Caco-2 (cell line): Measurements from ENCODE around the gene KCNN1. TPM values are rescaled to one million over a fixed set of nuclear protein-coding genes. Genes with fewer than 3 reads are reported as not detected.

Experiments
- BruUV-seq: library from RNA; stranded (reverse); fragments of 400-500 nt; replicated peaks from 2 replicates; lab custom pipeline; 2021; lab: Mats Ljungman, UMichigan
- CTCF ChIA-PET: fragments of 300-600 bp; sonication (Branson Sonifier 250); formaldehyde crosslinking; loops from one replicate; lab custom pipeline; 2022; ENCODE audit warnings: antibody characterized with exemption; lab: Charles Lee
- POLR2A ChIA-PET: fragments of 300-600 bp; sonication (Branson Sonifier 250); formaldehyde crosslinking; loops from one replicate; lab custom pipeline; 2022; ENCODE audit warnings: antibody characterized with exemption; lab: Charles Lee
- DNase-seq, 2 experiments: peaks; one replicate each; pipeline versions ENCODE4 v3.0.0 to v3.0.0-alpha.2; 2020 to 2022
- H3K27me3 ChIP-seq: replicated peaks from 2 replicates; pipeline ENCODE4 v1.6.0; 2011; ENCODE audit warnings: low read length; ENCODE audit not compliant: control insufficient read depth, insufficient read depth
- H3K36me3 ChIP-seq: 2 replicates; pipeline ENCODE4 v1.5.1; 2011; ENCODE audit warnings: low read length; ENCODE audit not compliant: control insufficient read depth, insufficient read depth
- H3K4me1 ChIP-seq: fragments of 250-450 bp; sonication (Bioruptor Pico); 2 replicates; pipeline ENCODE4 v1.5.1; 2020; ENCODE audit warnings: mild to moderate bottlenecking
- H3K4me3 ChIP-seq: 2 replicates; pipeline ENCODE4 v1.5.1; 2011; ENCODE audit warnings: low read depth, mild to moderate bottlenecking, control low read depth, low read length
- H3K9me3 ChIP-seq: fragments of 250-450 bp; sonication (Bioruptor Pico); 2 replicates; pipeline ENCODE4 v1.5.1; 2020; ENCODE audit warnings: mild to moderate bottlenecking, moderate library complexity
- H3K27ac Mint-ChIP-seq: one replicate; pipeline ENCODE4 v1.8.0; 2022; ENCODE audit warnings: mixed read lengths; ENCODE audit not compliant: unreplicated experiment
- H3K27me3 Mint-ChIP-seq: one replicate; pipeline ENCODE4 v1.8.0; 2022; ENCODE audit warnings: mixed read lengths; ENCODE audit not compliant: insufficient read depth, unreplicated experiment
- H3K36me3 Mint-ChIP-seq: one replicate; pipeline ENCODE4 v1.8.0; 2022; ENCODE audit warnings: mild to moderate bottlenecking, mixed read lengths; ENCODE audit not compliant: insufficient read depth, unreplicated experiment
- H3K4me1 Mint-ChIP-seq: one replicate; pipeline ENCODE4 v1.8.0; 2022; ENCODE audit warnings: low read depth, mixed read lengths; ENCODE audit not compliant: unreplicated experiment
- H3K4me3 Mint-ChIP-seq: one replicate; pipeline ENCODE4 v1.8.0; 2022; ENCODE audit warnings: mild to moderate bottlenecking, moderate library complexity, mixed read lengths; ENCODE audit not compliant: unreplicated experiment
- H3K9me3 Mint-ChIP-seq: one replicate; pipeline ENCODE4 v1.8.0; 2022; ENCODE audit warnings: mixed read lengths; ENCODE audit not compliant: unreplicated experiment
- CTCF ChIP-seq, 2 experiments: fragments of 200-600 bp in 1 of 2; IDR thresholded peaks; 1 replicate in 1 of 2; 2 replicates in 1 of 2; pipeline versions ENCODE4 v1.5.1 to v1.8.0; 2011 to 2022; ENCODE audit warnings: antibody characterized with exemption in 1 of 2, control low read depth in 1 of 2, inconsistent platforms in 1 of 2, low read depth in 1 of 2, low read length in 1 of 2, mild to moderate bottlenecking in 1 of 2, moderate library complexity in 1 of 2; ENCODE audit not compliant: insufficient read depth in 1 of 2, severe bottlenecking in 1 of 2, unreplicated experiment in 1 of 2
- intact Hi-C: fragments of 100-400 bp; cut with micrococcal nuclease; formaldehyde crosslinking; loops from one replicate; pipeline ENCODE4 v1.10.0; 2022; ENCODE audit not compliant: unreplicated experiment
- total RNA-seq: library from RNA; stranded (reverse); gene quantifications from 2 replicates; pipeline ENCODE4 v1.2.3, GENCODE V29; 2022

Gene KCNN1
- total RNA-seq, 1 experiment from 2014 or later: not detected

- peaks cover 6% of the 10 kb centered on the region for H3K4me1 Mint-ChIP-seq
- no peak overlapping the region for H3K4me3 ChIP-seq
- no peaks in the 10 kb centered on the region for H3K27me3 Mint-ChIP-seq
- POLR2A ChIA-PET: no interaction called here
- CTCF ChIA-PET: interaction anchor here (0.6 to 0.7 kb wide), 2 partner anchors 221 to 1257 kb away, joined by 3 to 5 read pairs; no protein-coding TSS in a partner anchor
- intact Hi-C loops: no loop called here
- BruUV-seq: no TSS peak
- no peak for TF ChIP-seq CTCF (IDR thresholded peaks at IDR 0.05; ENCODE audit: insufficient read depth in 1 of 2, low read depth in 1 of 2, low read length in 1 of 2, severe bottlenecking in 1 of 2, unreplicated experiment in 1 of 2)
- H3K36me3 ChIP-seq: no peaks in the 10 kb centered on the region
- H3K9me3 Mint-ChIP-seq: no peaks in the 10 kb centered on the region
- H3K4me3 Mint-ChIP-seq: no peak overlapping the region
- H3K27me3 ChIP-seq: no peaks in the 10 kb centered on the region
- no peaks in the 10 kb centered on the region for H3K9me3 ChIP-seq
- H3K27ac Mint-ChIP-seq: no peak overlapping the region
- H3K36me3 Mint-ChIP-seq: peaks cover 5% of the 10 kb centered on the region
- no peak for DNase-seq
- no peaks in the 10 kb centered on the region for H3K4me1 ChIP-seq
Observed at GRCh38 chr19:18020212-18021085, 53.5 kb downstream of the KCNN1 start.

- POLR2A ChIA-PET: no interaction called here
- Histone ChIP-seq H3K4me3 (no peak overlapping the region), H3K9me3 (no peaks in the 10 kb centered on the region), H3K4me1 (no peaks in the 10 kb centered on the region), H3K36me3 (no peaks in the 10 kb centered on the region), H3K27me3 (no peaks in the 10 kb centered on the region)
- H3K36me3 Mint-ChIP-seq: peaks cover 5% of the 10 kb centered on the region
- no TSS peak for BruUV-seq
- no peak overlapping the region for H3K27ac Mint-ChIP-seq
- no peak for TF ChIP-seq CTCF (IDR thresholded peaks at IDR 0.05; ENCODE audit: insufficient read depth in 1 of 2, low read depth in 1 of 2, low read length in 1 of 2, severe bottlenecking in 1 of 2, unreplicated experiment in 1 of 2)
- no peak overlapping the region for H3K4me3 Mint-ChIP-seq
- DNase-seq: no peak
- H3K9me3 Mint-ChIP-seq: no peaks in the 10 kb centered on the region
- H3K27me3 Mint-ChIP-seq: no peaks in the 10 kb centered on the region
- intact Hi-C loops: no loop called here
- peaks cover 6% of the 10 kb centered on the region for H3K4me1 Mint-ChIP-seq
- CTCF ChIA-PET: interaction anchor here (0.6 kb wide), 1 partner anchor 1258 kb away, joined by 3 read pairs; no protein-coding TSS in a partner anchor
Observed at GRCh38 chr19:18021121-18021755, 54.3 kb downstream of the KCNN1 start.

GRCh38 chr19:18023622-18024251, 56.8 kb downstream of the KCNN1 start:
- Mint-ChIP-seq H3K27ac (no peak overlapping the region), H3K4me3 (no peak overlapping the region), H3K4me1 (peaks cover 6% of the 10 kb centered on the region), H3K27me3 (no peaks in the 10 kb centered on the region), H3K9me3 (no peaks in the 10 kb centered on the region), H3K36me3 (peaks cover 5% of the 10 kb centered on the region)
- no peaks in the 10 kb centered on the region for H3K36me3 ChIP-seq
- no peak for TF ChIP-seq CTCF (IDR thresholded peaks at IDR 0.05; ENCODE audit: insufficient read depth in 1 of 2, low read depth in 1 of 2, low read length in 1 of 2, severe bottlenecking in 1 of 2, unreplicated experiment in 1 of 2)
- no peak for DNase-seq
- BruUV-seq: no TSS peak
- CTCF ChIA-PET: interaction anchor here (0.6 kb wide), 1 partner anchor 152 kb away, joined by 3 read pairs; the partner anchor contains the start of gene SLC5A5
- intact Hi-C loops: no loop called here
- no peaks in the 10 kb centered on the region for H3K27me3 ChIP-seq
- no peak overlapping the region for H3K4me3 ChIP-seq
- H3K4me1 ChIP-seq: no peaks in the 10 kb centered on the region
- H3K9me3 ChIP-seq: no peaks in the 10 kb centered on the region
- POLR2A ChIA-PET: no interaction called here
